Daoy (cell line): ENCODE results near the gene MTHFD1. TPM values are rescaled to one million over a fixed set of nuclear protein-coding genes. Genes with fewer than 3 reads are reported as not detected.
A peak's percentile ranks its signal among the peaks of the same experiment; 100 is the strongest.

Experiments used
- DNase-seq: peaks from one replicate; pipeline ENCODE4 v3.0.0-alpha.2; 2015; ENCODE audit warnings: low read depth
- total RNA-seq: library from RNA; depleted of rRNA; stranded (reverse); fragments of >200 nt; shearing (Covaris generic); gene quantifications from 2 replicates; pipeline ENCODE4 v1.2.3, GENCODE V29; 2014

The MTHFD1 gene
- total RNA-seq, 1 experiment from 2014 or later, result 63.7 TPM

DNA sequence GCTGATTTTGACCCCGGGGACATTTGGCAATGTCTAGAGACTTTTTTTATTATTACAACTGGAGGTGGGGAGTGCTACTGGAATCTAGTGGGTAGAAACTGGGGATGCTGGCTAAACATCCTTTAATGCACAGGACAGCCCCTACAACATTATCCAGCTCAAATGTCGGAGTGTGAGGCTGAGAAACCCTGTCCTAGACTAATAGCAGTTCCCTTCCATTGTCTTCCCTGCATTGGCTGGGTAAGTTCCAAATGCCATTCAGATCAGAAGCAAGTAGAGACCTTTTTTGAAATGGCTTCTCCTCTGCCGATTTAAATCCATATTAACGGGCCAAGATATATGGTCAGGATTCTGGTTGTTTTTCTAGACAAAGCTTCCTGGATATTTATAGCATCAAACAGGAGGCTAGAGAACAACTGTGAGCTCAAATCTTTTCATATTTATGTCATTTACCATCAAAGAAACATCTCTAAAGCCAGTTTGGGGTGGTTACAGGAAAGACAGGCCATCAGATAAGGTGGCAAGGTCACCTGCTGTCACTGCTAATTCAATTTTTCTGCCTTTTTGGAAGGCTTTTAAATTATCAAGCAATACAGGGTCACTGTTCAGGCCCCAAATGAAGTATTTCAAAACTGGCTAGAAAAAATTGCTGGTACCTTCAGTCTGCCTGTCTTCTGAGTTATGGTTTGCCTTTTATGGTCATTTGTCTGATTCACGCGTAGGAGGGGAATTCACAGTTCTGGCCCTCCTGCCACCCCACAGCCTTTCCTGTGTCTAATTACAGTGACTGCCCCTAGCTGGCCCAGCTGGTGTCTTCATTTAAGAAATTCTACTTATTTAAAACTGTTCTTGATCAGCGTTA lies 57.1 kb downstream of the MTHFD1 start:
- peak; percentile 92 for DNase-seq

DNA sequence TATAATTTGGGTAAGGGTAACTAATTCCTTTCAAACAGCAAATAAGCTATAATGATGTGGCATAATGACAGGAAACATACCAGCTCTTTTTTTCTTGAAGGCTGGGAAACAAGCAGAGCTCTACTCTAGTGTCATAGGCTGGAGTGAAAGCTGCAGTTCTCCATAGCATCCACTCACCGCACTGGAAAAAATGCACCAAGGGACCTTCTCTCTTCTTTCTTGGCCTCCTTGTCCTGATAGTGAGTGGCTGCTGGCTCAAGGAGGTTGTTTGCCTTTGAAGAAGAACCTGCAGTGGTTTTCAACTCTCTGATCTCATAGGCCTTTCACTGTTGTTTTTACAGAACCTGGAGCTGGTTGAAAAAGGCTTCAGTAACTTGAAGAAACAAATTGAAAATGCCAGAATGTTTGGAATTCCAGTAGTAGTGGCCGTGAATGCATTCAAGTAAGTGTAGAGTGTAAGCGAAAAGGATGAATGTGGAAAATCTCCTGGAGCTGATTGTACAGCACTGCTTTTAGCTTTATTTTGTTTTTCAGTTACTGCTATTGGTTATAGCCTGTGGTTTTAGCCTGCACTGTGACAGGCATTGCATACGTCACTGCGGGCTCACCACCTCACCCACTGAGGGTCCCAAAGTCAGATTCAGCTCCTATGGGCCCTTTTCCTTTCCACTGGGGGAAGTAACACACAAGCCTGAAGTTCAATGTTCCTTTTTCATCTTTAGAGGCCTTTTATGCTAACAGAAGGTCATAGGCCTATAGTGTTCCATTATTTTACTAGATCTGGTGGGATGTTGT lies 59.9 kb downstream of the MTHFD1 start:
- DNase-seq, result no peak

DNA sequence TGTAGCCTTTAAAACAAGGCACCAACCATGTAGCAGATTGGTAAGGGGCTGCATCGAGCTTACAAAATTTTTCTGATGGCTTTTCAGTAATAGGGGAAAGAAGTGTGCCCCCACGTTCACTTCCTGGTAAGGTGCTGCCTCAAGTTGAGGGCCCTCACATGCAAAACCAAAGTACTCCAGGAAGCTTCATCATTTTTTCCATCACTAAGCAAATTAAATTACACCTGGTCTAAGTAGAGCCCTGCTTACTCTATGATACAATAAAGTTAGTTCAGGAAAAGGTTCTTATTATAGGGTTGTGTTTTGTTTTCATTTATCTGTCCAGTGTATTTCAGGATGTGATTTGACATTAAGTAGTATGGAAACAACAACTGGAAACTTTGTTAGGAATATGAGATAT lies 62.1 kb downstream of the MTHFD1 start:
- no peak for DNase-seq

DNA sequence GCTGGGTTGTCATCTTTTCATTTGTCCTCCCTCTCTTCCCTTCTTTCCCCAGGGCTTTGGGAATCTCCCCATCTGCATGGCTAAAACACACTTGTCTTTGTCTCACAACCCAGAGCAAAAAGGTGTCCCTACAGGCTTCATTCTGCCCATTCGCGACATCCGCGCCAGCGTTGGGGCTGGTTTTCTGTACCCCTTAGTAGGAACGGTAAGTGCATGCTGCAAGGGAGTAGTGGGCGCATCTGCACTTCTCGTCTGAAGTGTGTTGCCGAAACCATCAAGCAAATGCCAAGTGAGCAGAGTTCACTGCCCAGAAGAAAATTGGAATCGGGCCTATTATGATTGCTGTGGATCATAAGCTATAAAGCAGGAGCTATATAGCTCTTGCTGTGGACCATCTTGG lies 66.5 kb downstream of the MTHFD1 start:
- DNase-seq, result no peak

DNA sequence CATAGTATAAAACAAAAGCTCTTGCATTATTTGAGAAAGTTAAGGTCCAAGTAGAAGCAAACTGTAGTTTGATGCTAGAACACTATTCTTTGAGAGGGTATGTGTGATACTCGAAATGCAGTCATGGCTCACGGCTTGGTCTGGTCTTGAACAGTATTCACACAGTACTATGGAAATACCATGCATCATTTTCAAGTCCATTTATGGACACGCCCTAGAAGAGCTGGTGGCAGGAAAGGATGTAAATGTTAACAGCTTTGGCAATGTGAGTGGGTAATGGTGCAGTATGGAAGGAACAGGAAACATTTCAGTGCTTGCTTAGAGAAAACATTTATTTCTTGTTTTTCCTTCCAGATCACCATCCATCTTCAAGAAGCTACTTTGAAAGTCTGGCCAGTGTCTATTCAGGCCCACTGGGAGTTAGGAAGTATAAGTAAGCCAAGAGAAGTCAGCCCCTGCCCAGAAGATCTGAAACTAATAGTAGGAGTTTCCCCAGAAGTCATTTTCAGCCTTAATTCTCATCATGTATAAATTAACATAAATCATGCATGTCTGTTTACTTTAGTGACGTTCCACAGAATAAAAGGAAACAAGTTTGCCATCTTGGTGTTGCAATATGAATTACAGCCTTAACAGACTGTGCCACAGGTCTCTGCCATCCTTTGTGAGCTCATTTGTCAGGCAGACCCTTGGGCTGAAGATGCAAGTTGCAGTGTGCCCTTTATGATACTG lies 71.4 kb downstream of the MTHFD1 start:
- DNase-seq, result no peak

DNA sequence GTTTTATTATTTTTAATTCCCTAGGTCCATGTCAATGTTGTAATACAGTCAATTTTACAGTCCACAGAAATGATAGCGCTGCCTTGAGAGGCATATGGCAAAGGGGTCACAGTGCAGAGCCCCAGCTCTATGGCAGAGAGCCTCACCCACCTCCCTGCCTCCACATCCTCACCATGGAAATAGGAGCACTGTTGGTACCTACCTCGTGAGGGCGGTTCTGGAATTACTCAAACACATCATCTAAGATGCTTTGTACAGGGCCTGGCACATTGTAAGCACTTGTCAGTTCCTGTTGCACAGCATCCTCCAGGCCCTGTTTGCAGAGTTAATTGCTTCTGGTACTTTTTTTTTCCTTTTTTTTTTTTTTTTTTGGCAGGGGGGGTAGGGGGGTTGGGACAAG lies 73.1 kb downstream of the MTHFD1 start:
- DNase-seq, result no peak

DNA sequence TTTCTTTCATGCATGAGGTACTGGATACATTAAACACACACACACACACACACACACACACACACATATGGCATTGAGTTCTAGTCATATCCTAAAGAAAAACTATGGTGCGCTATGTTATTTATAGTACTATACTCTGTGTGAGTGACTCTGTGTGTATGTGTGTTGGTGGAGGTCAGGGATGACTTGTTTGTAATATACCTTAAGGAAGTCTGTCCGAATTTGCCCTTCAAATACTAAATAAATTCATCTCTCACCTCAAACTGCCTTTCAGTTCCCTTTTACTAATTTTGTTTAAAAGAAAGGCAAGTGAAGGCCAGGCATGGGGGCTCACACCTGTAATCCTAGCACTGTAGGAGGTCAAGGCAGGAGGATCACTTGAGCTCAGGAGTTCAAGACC lies 75.0 kb downstream of the MTHFD1 start:
- no peak for DNase-seq

DNA sequence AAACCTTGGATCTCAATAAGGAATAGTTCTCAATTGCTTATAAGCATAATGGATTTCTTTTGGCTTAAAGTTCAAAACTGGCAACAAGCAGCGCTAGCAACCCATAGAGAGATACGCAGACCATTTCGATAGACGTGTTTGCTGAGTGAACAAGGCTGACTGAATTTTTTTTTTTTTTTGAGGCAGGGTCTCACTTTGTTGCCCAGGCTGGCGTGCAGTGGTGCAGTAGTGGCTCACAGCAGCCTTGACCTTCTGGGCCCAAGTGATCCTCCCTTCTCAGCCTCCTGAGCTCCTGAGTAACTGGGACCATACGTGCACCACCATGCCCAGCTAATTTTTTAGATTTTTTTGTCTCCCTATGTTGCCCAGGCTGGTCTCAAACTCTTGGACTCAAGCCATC lies 75.7 kb downstream of the MTHFD1 start:
- DNase-seq, result no peak

DNA sequence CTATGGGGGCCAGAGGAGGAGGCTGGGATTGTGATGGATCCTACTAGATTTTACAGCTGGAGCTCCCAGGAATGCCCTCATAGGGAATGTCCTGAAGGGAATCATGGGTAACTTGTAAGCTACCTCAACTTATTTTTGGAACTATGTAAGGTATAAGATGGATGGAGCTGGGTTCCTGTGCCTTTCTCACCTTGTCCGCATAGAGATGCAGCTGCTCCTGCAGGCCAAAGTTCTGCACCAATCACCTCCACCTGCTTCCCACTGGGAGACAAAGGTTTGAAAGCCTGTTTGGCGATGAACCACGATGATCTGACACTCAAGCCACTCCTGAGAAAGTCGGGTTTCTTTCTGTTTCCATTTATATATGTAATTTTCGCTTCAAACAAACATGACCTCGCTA lies 76.5 kb downstream of the MTHFD1 start:
- DNase-seq, result no peak

DNA sequence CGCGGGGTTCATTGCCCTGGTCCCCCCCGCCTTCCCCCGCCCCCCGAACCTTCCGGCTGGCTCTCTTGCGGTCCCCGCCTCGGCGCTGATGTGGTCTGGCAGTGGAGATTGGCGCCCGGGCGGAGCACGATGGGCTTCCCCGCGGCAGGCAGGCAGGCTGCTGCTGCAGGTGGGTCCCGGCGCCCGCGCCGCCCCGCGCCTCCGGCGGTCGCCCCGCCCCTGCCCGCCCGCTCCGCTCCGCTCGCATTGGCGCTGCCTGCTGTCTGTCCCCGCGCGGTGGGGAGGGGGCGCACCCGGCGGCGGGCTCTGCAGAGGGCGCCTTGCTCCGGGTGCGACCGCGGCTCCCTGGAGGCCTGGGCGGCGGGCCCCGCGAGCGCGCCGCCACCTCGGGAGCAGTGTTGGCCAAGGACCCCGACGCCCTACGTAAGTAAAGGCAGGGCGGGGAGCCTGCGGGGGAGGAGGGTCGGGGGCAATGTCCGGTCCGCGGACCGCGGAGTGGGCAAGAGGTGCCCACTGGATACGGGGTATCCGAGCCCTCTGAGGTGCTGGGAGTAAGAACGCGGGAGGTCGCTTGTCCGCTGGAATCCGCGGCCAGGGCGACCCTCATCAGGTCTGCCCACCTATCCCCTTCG lies 77.2 kb downstream of the MTHFD1 start, which contains the start of gene AKAP5:
AKAP5 (plus strand) TSS at position 309 of the 632 bp plus-strand sequence. CDS start 2,896 bp downstream, outside the sequence.
- DNase-seq, result peak; percentile 73

DNA sequence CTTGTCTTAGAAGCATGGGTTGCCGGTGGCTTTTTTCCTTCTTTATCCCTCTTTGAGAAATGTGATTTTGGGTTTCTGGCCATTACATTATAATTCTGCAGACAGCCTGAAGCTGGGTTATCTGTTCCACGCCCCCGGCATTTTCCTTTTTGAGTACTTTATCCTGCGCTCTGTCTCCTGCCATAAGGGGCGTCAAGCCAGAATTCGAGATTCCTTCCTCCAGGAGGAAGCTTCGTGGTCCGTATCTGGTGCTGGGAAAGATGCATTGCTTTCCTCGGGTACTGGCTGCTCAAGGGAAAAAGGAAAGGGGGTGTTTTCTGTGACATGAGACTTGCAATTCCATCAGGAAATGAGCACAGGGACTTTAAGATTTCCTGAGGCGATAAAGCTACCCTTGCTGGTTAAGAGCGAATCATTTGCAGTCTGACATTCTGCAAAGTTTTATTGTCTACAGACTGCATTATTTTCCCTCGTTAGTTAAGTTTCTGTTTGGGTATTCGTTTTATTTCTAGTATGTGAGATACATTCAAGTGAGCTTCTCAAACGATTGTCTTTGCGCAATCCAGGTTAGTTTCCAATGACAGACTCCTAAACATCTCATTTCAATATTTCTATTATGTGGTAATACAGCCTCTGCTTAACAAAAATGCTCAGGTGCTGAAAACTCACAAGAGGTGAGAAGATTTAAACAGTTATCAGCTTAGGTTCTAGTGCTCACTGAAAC lies 77.8 kb downstream of the MTHFD1 start:
- DNase-seq, result peak; percentile 55

DNA sequence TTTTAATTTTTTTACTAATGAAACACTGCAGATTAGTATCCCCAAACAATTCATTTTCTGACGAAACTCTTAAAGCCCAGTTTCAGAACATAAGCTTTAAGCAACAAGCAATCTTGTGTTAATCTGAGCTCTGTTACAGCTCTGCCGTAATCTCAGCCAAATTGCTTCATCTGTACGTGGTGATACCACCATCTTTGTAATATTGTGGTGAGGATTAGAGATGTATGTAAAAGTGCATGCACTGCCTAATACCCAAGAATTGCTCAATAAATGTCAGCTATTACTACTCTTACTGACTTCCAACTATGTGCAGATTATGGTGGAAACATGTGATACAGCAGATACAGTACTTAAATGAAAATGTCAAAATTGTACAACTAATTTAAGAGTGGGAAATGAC lies 78.9 kb downstream of the MTHFD1 start:
- no peak for DNase-seq

DNA sequence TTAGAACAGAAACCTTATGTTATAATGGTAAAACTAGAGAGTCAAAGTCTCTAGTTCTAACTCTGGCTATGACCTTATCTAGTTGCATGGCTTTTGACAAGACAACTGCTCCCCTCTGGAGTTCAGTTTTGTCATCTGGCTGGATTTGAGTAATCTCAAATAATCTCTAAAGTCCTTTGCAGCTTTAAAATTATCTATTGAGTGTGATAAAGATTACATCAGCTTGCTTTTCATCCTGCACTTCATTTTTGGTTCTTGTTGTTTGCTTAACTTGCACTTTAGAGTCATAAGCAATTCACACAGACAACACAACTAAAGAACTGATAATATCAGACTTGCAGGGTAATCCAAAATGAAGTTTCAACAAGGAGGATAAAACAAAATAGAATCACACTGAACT lies 79.4 kb downstream of the MTHFD1 start:
- no peak for DNase-seq

DNA sequence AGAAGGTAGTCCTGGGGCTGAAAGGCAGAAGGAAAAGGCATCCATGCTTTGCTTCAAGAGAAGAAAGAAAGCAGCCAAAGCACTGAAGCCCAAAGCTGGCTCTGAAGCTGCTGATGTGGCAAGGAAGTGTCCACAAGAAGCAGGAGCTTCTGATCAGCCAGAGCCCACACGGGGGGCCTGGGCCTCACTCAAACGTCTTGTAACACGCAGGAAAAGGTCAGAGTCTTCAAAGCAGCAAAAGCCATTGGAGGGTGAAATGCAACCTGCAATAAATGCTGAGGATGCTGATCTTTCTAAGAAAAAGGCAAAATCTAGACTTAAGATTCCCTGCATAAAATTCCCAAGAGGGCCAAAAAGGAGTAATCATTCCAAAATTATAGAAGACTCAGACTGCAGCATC lies 80.3 kb downstream of the MTHFD1 start:
- DNase-seq, result no peak

DNA sequence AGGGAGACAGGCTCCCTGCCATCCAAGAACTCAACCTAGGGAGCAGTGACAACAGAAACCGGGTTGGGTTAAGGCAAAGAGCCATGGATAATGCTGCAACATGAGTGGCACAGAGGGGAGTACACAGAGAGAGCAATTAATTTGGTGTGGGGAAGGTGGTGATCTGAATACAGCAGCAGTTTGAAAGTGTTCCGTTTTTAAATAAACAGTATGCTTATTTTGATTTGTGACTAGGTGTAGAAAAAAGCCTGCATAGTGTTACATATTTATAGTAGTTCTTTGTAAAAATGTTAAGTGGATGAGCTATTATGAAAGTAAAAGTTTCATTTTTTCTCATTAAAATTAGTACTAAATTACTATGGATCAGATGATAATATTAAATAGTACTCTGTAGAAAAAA lies 85.9 kb downstream of the MTHFD1 start:
- no peak for DNase-seq

DNA sequence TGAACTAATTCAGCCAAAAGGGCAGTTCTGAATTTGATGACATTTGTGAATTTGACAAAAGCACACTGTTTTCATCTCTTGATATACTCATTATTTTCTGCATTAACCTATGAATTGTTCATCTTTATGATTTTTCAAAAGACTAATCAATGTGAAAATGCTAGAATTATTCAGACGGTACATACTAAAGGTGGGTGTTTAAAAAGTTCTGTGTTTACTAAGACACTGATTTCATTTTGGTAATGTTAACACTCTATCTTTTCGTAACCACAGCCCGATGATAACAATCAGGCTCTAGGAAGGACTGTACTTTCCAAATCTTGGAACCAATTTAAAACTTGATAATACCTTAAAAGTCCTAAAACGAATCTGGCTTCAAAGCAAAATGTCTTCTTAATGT lies 86.5 kb downstream of the MTHFD1 start:
- no peak for DNase-seq

DNA sequence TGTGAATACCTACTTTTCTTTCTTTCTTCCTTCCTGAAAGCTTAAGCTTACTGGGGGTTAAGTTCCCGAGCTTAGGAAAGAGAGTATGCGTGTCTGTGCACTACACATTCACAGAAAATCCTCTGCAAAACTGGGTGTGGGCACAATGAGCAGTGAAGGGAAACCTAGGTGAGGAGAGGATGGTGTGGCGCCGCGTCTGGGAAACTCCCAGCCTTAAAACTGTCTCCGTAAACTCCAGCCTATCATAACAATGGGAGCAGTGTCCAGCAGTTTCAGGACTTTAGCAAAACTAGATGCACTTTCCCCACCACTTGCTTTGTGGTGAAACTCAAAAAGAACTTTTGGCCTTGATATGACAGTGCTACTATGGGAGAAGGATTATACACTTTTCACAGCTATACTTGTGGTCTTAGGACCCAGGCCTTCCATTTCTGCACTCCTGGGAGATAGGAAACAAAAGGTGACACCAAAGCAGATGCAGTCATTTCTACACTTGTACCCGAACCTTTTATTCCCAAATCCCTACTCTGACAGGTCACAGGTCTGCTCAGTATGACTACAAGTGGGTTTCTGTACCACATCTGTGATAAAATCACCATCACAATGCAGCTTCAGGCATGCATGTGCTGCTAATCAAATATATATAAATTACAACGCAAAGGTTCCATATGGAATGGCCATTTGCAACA lies 87.6 kb downstream of the MTHFD1 start:
- DNase-seq, result no peak

DNA sequence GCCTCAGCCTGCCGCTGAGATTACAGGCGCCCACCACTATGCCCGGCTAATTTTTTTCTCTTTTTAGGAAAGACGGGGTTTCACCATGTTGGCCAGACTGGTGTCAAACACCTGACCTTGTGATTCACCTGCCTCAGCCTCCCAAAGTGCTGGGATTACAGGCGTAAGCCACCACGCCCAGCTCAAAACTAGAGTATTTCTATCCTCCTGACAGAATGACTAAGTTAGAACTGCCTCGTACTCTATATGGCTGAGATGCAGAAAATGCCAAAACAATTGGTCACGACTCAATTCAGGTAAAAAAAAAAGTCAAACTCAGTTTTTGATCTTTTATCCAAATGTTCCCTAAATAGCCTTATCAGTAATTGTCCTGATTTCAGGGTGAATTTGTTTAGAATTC lies 88.3 kb downstream of the MTHFD1 start:
- no peak for DNase-seq

DNA sequence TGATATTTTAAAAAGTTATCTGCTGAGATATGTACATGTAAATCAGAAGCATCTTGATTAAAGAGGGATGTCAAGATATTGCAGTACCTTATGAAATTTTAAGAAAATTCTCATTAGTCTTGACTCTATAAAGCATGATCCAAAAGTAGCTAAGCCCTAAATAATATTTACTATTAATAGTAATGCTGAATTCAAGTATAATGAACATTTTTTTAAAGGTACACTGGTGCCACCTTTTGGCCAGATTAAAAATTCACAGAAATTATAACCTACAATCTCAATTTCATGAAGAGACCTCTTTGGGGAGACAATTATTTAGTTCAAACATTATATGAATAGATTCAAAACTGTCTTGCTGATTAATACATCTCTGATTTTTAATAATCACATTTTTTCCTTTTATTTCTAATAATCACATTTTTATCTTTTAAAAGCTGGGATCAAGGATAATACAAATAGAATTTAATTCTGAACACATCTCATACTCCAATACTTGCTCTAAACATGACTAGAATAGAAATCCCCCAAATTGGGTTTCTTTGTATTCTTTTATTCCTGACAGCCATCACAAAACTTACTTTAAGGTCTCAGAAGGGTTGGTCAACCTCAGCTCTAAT lies 90.6 kb downstream of the MTHFD1 start:
- DNase-seq, result no peak

DNA sequence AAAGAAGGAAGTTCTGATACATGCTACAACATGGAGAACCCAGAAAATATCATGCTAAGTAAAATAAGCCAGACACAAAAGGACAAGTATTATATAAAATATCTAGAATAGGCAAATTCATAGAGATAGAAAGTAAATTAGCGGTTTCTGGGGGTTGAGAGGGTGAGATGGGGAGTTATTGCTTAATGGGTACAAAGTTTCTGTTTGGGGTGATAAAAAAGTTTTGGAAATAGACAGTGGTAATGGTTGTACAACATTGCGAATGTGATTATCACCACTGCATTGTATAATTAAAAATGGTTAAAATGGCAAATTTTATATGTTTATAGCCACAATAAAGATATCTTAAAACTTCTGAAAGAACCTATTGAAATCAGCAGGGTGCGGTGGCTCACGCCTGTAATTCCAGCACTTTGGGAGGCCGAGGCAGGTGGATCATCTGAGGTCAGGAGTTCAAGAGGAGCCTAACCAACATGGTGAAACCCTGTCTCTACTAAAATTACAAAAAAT lies 100.5 kb downstream of the MTHFD1 start:
- no peak for DNase-seq
